Left lung (tissue), 14 donors: ENCODE results near the gene GRIN2C. TPM values are rescaled to one million over a fixed set of nuclear protein-coding genes. Genes with fewer than 3 reads are reported as not detected.
"Not testable (repeated sequence)": the region's sequence is repeated elsewhere in the genome, so short reads cannot be mapped to it uniquely, and the experiment has no call there.

Source experiments
- ATAC-seq: fragments of 200-7000 bp; cut with Tn5 transposase; one replicate; pipeline ENCODE4 v1.9.1; 2020; ENCODE audit warnings: moderate library complexity
- DNase-seq, 4 donors: peaks; one replicate each; pipeline ENCODE4 v3.0.0-alpha.2; 2013 to 2020
- H3K27ac ChIP-seq, 2 donors: fragments of 200-600 bp; sonication (generic) in 1 of 2; one replicate each; pipeline versions ENCODE4 v1.5.0 to v1.8.0; 2020 to 2021
- H3K27me3 ChIP-seq, 2 donors: fragments of 200-600 bp; sonication (generic) in 1 of 2; one replicate each; pipeline versions ENCODE4 v1.5.0 to v1.8.0; 2020 to 2021
- H3K36me3 ChIP-seq, 2 donors: fragments of 200-600 bp; sonication (generic) in 1 of 2; one replicate each; pipeline versions ENCODE4 v1.5.0 to v1.8.0; 2020 to 2021
- H3K4me1 ChIP-seq, 2 donors: fragments of 200-600 bp; one replicate each; pipeline ENCODE4 v1.8.0; 2021
- H3K4me3 ChIP-seq, 2 donors: fragments of 200-600 bp; sonication (generic) in 1 of 2; one replicate each; pipeline versions ENCODE4 v1.5.0 to v1.8.0; 2020 to 2021; ENCODE audit warnings: mild to moderate bottlenecking in 1 of 2
- H3K9me3 ChIP-seq, 2 donors: fragments of 200-600 bp; sonication (generic) in 1 of 2; one replicate each; pipeline versions ENCODE4 v1.5.0 to v1.8.0; 2020 to 2021
- CTCF ChIP-seq, 2 donors: fragments of 200-600 bp; sonication (generic) in 1 of 2; IDR thresholded peaks; one replicate each; pipeline versions ENCODE4 v1.5.0 to v1.8.0; 2021; ENCODE audit warnings: antibody characterized with exemption in 2 of 2
- intact Hi-C, 2 donors: fragments of 100-400 bp; cut with DNase I; formaldehyde crosslinking; loops; one replicate each; pipeline versions ENCODE4 v1.11.2 to v1.14.2; 2022
- long read RNA-seq, 12 donors: library from polyadenylated mRNA in 2 of 12; unstranded in 2 of 12; transcript quantifications; one replicate each; pipeline ENCODE4 v2.0.0 and lab custom pipeline, GENCODE V29; 2019 to 2026
- polyA plus RNA-seq, 6 donors: library from polyadenylated mRNA; unstranded; fragments of 120-200 nt; gene quantifications; one replicate each; pipeline ENCODE4 v1.2.1, GENCODE V29; 2013; ENCODE audit not compliant: insufficient read length in 6 of 6
- total RNA-seq, 2 donors: library from RNA; stranded (reverse); fragmentation: NEBNext Ultra II Directional; extraction: Animal tissue kit (Norgen Biotek cat#: 25700); gene quantifications; one replicate each; pipeline ENCODE4 v1.2.1, GENCODE V29; 2021
- donor health status: DM: no; HTN: yes; CAD: no.
- donor health status: DM: no; HTN: no; CAD: no.

The GRIN2C gene
- total RNA-seq (under 1 TPM in 1 of 2 donors, not detected in 1; 0.26 TPM), polyA plus RNA-seq (under 1 TPM; 0.15 to 0.43 (median 0.26) TPM)
- long read RNA-seq, donor 1 = 0 reads
- long read RNA-seq, donor 2 = 0 reads
- long read RNA-seq, donor 3 = 0 reads
- long read RNA-seq, donor 4 = 0 reads
- long read RNA-seq, donor 5 = 0 reads
- long read RNA-seq, donor 6 = 0 reads
- long read RNA-seq, donor 7 = 0 reads
- long read RNA-seq, donor 8 = 0 reads
- long read RNA-seq, donor 9 = 0 reads
- long read RNA-seq, donor 10 = 0 reads
- long read RNA-seq, donor 11 = 0 reads
- long read RNA-seq, donor 12 = 0 reads

- DNase-seq (no peak), ATAC-seq (no peak)
- no peak within 1 kb of the TSS for H3K4me3 ChIP-seq
- H3K27ac ChIP-seq = no peak within 1 kb of the TSS
- H3K27me3 ChIP-seq = peaks cover 36 to 86% of the 10 kb centered on the region in 2 donors
- H3K9me3 ChIP-seq = no peaks in the 10 kb centered on the region
- intact Hi-C loops = loop anchor here in 1 of 2 donors (5.0 kb wide), 1 partner anchor 67 kb away; no protein-coding TSS in a partner anchor
- H3K4me1 ChIP-seq = peaks cover 15 to 31% of the 10 kb centered on the region in 2 donors
- peak; percentile 12 for TF ChIP-seq CTCF (IDR thresholded peaks at IDR 0.05)
- H3K36me3 ChIP-seq = no peaks in the 10 kb centered on the region
These were observed at the start of gene GRIN2C for GRCh38 chr17:74859459-74860228. Gene GRIN2C (minus strand): TSS chr17:74859885. CDS start chr17:74855092, 4,793 bp downstream.

GRCh38 chr17:74909097-74909496, 49.4 kb upstream of the GRIN2C start:
- H3K4me3 ChIP-seq, H3K9me3 ChIP-seq, H3K4me1 ChIP-seq, DNase-seq, intact Hi-C loops, H3K27ac ChIP-seq, ATAC-seq, H3K36me3 ChIP-seq: not testable (repeated sequence)
- peaks cover 0 to 24% of the 10 kb centered on the region in 2 donors for H3K27me3 ChIP-seq

GRCh38 chr17:74907012-74907411, 47.3 kb upstream of the GRIN2C start:
- intact Hi-C loops = no loop called here
- H3K4me3 ChIP-seq = no peak overlapping the region
- H3K9me3 ChIP-seq = no peaks in the 10 kb centered on the region
- DNase-seq = no peak
- no peaks in the 10 kb centered on the region for H3K4me1 ChIP-seq
- TF ChIP-seq CTCF (IDR thresholded peaks at IDR 0.05) = no peak
- ATAC-seq = no peak
- H3K27ac ChIP-seq = no peak overlapping the region
- H3K27me3 ChIP-seq = peaks cover 0 to 45% of the 10 kb centered on the region in 2 donors
- H3K36me3 ChIP-seq = no peaks in the 10 kb centered on the region

GRCh38 chr17:74906214-74906793, 46.6 kb upstream of the GRIN2C start:
- H3K4me1 ChIP-seq, intact Hi-C loops, H3K36me3 ChIP-seq, H3K4me3 ChIP-seq, ATAC-seq, H3K9me3 ChIP-seq, DNase-seq, H3K27ac ChIP-seq: not testable (repeated sequence)
- H3K27me3 ChIP-seq = peaks cover 0 to 50% of the 10 kb centered on the region in 2 donors

GRCh38 chr17:74904687-74905409, 45.2 kb upstream of the GRIN2C start:
- H3K27ac ChIP-seq = no peak overlapping the region
- H3K4me3 ChIP-seq = no peak overlapping the region
- H3K4me1 ChIP-seq = no peaks in the 10 kb centered on the region
- H3K36me3 ChIP-seq = no peaks in the 10 kb centered on the region
- no peak for ATAC-seq
- intact Hi-C loops = no loop called here
- no peak for DNase-seq
- H3K9me3 ChIP-seq = no peaks in the 10 kb centered on the region
- no peak for TF ChIP-seq CTCF (IDR thresholded peaks at IDR 0.05)
- peaks cover 0 to 54% of the 10 kb centered on the region in 2 donors for H3K27me3 ChIP-seq
